T-helper 22 cell (primary cell): Measurements from ENCODE around the gene TNFRSF8.

Experiments used
- DNase-seq: peaks from one replicate; pipeline ENCODE4 v3.0.0-alpha.2; 2020; ENCODE audit warnings: low read depth

Gene TNFRSF8

DNA sequence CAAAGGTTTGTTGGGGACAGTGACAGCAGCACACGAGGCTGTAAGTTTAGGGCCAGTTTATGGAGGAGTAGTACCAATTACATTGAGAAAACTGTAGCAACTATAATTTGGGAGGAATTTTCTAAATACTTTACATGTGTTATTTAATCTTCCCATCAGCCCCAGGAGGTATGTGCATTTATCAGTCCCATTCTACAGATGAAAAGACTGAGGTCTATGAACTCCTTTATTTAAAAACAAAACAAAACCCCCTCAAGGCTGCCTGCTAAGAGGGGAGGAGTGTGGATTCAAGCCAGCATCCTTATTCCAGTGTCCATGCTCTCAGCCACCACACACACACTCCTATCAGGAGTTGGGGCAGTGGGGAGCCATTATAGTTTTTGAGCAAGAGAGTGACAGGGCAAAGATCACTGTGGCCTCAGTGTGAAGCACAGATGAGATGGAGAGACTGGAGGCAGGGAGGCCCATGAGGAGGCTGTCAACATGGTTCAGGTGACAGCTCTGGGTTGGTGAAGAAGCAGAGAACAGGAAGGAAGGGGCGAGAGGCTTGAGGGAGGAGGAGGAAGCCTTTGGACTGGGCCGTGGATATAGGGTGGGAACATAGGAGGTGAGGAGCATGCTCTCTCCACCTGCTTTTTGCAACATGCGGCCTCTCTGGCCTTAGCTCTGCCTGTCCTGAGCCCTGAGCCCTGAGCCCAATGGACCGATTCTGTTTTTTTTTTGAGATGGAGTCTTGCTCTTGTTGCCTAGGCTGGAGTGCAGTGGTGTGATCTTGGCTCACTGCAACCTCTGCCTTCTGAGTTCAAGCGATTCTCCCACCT, 113.4 kb downstream of the TNFRSF8 start:
- no peak for DNase-seq

DNA sequence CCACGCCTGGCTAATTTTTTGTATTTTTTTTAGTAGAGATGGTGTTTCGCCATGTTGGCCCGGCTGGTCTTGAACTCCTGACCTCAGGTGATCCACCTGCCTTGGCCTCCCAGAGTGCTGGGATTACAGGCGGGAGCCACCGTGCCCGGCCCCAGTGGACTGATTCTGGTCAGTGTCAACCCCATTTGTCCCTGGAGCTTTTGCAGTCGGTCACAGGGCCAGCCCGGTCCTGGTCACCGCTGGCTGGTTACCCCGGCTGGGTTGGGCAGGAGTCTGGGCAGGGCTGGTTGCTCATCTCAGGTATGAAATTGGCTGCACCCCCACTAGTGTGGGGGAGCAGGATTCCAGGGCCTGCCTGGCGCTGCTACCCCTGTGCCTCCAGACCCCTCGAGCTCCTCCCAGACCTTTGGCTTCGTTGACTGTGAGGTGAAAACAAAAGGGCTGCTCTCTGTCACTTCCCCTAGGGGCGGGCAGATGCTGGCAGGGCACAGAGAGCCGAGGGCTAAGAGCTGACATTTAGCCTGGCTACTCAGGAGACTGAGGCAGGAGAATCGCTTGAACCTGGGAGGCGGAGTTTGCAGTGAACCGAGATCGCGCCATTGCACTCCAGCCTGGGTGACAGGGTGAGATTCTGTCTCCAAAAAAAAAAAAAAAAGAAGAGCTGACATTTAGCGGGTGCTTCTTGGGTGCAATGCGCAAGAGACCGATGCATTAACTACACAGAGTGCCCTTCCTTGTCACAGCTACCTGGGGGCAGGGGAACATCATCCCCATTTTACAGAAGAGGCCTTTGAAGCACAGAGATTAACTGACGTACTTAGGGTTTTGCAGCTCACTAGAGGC, 114.3 kb downstream of the TNFRSF8 start:
- peak; percentile 28 for DNase-seq

DNA sequence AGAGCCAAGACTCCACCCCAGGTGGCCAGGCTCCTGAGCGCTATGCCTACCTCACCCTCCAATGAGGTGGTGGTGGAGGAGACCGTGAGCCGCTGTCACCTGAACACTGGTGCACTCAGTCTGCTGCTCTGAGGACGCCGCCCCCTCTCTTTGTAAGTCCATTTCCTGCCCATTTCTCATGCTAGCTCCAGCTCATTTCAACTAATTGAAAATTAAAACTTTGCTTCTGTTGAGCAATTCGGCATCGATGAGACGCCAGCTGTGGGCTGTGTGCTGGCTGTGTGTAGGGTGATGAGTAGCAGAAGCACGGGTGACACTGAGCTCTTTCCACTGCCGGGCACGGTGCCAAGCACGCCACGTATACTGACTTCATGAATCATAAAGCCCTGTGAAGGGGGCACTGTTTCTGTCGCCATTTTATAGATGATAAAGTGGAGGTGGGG, 114.9 kb downstream of the TNFRSF8 start:
- peak; percentile 91 for DNase-seq

DNA sequence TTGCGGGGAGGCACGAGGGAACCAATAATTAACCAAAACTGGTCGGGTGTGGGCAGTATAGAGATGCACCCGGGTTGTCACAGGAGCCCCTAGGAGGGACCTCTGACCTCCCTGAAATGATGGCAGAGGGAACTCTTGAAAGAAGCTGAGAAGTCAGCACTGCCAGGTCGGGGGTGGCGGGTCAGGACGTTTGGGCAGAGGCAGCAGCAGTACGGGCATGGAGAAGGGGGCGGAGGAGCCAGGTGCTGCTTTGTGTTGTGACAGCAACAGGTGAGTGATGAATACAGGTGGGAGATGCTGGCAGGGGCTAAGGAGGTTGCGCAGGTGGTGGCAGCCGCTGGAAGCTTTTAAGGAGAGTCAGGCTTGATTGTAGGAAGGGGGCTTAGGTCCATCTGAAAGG, 115.4 kb downstream of the TNFRSF8 start:
- DNase-seq: no peak

DNA sequence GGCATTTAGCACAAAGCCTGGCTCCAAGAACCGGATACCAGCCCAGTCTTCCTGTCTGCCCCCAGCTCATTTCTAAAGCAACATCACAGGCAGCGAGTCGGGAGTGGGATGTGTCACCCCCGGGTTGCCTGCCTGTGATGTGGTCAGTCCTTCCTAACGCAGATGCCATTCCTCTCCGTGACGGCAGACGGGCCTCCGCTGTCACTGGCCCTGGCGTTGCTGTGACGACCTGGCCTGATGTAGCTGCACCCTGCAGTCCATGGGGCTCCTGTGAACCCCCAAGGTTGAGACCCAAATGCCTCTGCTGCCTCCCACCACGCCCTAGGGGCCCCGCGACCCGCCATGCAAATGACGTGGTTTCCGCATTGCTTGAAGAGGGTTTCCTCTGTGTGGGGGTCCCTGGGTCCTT, 116.0 kb downstream of the TNFRSF8 start:
- peak; percentile 95 for DNase-seq

DNA sequence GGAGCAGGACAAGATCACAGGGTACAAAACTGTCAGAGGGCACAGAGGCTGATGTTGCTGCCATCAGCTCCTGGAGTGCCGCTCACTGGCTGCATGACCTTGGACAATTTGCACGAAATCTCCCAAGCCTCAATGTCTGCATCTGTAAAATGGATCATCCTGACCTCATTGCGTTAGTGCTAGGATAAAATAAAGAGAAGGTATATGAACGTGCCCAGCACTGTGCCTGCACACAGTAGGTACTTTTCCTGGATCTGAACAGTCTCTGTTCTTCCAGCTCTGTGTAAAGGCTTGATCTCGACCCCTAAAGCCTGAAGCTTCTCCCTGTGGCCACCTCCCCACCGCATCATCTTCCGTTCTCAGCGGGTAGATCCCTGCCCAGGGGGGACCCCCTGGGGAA, 116.6 kb downstream of the TNFRSF8 start:
- no peak for DNase-seq

DNA sequence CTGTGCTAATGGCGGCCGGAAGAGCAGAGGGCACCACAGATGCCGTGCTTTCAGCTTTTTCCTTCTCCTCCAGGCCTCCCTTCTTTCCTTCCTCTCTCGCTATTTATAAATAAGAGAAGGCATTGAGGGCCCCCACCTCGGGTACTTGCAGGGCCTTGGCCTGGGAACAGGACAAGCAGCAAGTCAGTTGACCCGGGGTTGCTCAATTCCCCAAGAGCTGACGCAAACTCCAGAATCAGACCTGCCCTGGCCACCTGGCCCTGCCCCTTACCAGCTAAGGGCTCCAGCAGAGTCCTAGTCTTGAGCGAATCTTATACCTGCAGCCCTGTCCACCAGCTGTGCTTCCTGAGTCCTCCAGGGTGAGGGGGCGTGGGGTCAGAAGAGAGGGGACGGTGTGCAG, 117.2 kb downstream of the TNFRSF8 start:
- no peak for DNase-seq

DNA sequence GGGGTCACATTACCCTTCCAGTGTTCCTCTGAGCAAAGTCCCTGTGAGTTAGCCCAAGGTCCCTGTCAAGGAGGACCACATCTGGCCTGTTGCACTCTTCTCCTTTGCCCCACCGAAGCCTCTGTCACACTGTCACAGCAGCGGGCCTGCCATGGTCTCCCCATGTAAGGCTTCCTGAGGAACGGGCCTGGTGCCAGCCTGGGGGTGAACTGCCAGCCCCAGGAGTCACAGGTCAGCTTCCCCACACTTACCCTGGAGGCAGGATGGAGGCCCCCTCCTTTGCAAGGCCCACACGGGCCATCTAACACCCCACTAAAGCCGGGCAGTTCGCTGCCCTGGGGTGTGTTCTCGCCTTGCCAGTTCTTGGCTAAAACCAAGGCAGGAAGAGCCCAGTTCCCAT, 117.8 kb downstream of the TNFRSF8 start:
- DNase-seq: no peak

DNA sequence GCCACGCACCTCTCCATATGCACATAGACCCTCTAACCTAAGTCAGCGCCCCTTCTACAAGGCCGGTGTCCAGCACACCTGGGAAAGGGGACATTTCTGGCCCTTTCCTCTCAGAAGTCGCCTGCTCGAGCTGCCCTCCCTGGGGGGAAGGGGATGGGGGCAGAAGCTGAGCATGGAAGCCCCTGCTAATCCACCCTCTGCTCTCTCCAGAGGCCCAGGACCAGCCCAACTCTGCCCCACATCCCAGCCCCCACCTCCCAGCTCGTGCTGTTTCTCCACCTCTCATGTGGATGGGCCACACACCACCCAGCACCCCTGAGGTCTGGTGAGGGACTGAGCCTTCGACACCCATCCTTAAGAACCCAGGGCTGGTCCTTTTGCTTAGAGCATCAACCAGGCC, 118.5 kb downstream of the TNFRSF8 start:
- DNase-seq: no peak

DNA sequence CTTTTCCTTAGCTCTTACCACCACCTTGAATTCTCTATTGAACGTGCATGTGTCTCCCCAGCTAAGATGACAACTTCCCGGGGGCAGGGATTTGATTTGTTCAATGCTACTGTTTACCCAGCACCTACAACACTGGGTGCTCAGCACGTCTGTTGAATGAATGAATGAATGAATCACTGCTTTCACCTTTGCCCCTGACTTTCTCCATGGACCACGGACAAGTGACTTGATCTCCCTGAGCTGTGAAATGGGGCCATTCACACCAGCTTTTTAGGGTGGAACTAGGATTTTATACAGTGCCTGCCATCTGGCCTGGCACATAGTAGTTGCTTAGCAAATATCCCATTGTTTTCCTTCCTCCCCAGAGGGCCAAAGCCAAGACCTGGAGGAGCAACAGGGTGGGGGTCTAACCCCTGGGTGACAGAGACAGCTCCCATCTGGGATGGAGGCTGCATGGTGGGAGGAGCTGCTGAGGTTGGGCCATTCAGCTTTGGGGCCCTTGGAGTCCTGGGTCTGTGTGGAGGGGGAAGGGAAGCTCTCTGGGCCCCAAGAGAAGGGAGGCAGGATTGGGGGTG, 119.4 kb downstream of the TNFRSF8 start:
- no peak for DNase-seq

DNA sequence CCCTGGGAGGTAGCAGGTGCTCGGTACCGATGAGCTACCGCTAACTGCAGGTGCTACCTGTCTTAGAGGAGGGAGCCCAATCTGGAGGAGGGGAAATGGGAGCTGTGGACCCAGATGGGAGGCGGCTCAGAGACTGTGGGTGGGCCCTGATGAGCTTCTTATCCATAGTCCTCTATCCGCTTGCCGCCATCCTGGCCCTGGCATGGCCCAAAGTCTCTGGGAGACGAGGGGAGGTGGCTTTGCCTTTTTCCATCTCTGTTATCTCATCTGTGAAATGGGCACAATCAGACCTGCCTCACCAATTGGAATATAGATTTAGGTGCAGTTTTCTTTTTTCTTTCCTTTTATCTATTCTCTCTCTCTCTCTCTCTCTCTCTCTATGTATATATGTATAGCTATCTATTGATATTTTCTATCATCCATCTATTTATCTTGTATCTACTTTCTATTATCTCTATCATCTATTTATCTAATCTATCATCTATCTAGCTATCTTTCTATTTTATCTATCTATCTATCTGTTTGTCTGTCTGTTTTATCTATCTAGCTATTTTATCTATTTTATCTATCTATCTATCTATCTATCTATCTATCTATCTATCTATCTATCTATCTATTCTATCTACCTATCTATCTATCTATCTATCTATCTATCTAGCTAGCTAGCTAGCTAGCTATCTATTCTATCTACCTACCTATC, 120.1 kb downstream of the TNFRSF8 start:
- no peak for DNase-seq

DNA sequence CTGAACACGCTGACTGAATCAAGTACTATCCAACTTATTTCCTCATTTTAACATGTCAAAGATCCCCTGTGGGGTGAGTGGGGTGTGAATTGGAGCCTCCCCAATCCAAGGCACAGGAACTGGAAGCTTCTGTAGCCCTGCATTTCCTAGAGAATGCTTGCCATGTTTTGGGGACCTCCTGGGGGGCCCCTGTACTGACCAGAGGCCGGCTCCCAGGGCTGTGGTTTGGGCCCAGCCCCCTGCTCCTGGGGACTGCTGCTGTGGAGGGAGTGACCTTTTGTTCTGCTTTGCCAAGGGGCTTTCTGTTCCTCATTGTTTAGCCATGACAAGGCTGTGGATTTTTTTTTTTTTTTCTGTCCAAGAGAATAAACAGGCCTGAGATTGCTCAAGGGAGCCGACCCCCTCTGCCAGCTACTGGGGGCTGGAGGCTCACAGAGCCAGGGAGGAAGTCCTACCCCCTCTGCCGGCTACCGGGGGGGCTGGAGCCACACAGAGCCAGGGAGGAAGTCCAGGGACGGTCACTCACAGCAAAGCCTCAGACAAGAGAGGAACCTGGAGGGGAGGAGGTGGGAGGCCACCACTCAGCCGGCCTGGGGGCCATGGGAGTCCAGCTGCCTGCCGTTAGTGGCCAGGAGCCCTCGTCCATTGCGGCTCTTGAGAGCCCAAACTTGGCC, 121.0 kb downstream of the TNFRSF8 start:
- no peak for DNase-seq

DNA sequence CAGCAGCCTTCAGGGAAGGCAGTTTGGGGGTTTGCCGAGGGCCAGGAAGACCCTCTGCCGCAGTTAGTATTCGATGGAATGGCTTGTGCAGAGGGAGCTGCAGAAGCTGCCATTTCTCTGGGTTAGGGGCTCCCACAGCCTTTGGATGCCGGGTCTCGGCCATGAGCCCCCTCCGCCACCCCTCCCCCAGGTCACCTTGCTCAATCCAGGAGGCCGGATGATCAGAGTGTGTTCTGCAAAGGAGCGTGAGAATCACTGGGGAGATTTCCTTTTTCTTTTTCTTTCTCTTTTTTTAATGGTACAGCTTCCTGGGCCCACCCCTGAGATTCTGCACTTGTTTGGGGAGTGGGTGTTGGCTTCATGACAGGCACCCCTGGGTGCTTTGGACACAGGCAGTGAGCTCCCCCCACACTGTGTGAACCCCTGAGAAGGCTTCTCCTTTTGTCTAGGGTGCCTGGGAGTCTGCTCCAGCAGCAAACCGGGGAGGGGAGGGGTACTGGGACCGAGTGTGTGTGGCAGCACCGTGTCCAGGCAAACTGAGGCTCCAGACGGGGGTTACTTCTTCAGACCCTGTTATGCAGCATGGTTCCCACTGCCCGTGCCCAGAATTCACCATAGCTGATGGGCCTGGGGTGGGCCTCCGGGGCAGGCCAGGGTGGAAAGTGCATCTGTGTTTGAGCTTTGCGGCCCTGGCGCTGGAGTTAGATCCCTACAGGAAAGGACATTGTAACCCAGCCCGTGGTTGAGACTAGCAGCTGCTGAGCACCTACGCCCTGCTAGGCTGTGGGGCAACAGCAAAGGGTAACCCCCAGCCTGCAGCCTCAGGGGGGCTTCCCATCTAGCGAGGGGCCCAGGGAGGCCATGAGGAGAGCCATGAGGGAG, 122.2 kb downstream of the TNFRSF8 start:
- DNase-seq: no peak

DNA sequence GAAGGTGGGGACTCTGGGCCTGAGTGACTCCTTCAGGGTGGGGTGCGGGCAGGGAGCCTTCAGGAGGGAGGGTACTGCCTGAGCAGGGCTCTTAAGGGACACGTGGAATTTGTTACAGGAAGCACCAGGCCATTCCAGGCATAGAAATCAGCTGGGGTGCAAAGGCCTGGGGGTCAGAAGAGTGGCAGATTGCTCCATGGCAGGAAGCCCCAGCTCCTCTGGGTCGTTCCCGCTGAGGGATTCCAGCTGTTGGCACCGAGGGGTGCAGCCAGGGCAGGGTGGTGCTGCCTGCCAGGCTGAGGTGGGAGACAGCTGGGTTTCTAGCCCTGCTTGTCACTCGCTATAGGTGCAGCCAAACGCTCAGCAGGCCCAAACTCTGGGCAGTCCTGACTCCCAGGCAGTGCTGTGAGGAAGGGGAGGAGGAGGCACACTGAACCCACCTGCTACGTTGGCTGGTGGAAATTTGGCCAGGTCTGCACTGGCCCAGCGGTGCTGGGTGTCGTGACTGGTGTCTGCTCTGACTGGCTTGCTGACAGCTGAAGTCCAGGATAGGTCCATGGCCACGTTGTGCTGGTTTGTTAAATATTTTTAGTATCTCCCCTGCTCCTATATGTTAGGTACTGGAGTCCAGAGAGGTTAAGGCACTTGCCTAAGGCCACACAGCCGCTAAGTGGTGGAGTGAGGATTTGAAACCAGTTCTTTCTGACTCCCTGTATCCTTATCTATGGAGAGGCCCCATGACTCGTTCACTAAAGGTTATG, 123.0 kb downstream of the TNFRSF8 start:
- no peak for DNase-seq

DNA sequence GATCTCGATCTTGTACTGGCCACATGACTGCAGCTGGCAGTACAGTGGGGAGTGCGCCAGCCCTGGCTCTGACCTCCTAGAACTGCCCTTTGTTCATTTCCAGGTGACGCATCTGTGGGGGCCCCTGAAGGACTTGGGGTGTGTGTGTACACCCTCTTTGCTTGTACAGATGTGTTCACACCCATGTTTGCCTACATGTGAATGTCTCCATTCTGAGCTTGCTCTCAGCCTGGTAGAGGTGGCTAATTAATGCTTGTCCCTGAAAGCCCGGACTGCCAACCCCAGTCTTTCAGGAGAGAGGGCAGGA, 123.5 kb downstream of the TNFRSF8 start:
- DNase-seq: no peak

DNA sequence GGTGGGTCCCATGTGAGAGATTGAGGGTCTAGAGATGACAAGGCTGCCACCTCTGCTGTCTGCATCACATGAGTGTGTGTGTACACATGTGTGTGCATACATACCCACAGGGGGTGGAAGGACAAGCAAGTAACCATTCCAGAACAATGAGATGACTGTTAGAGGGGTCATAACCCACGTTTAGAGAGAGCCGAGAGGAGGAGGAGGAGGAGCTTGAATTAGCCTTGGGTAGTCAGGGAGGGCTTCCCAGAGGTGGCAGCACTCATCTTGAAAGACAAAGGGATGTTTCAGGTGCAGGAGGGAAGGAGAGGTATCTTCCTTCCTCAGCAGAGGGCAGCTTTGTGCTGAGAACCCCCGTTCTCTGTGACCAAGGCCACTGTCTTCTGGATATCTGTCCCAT, 125.0 kb downstream of the TNFRSF8 start:
- no peak for DNase-seq

DNA sequence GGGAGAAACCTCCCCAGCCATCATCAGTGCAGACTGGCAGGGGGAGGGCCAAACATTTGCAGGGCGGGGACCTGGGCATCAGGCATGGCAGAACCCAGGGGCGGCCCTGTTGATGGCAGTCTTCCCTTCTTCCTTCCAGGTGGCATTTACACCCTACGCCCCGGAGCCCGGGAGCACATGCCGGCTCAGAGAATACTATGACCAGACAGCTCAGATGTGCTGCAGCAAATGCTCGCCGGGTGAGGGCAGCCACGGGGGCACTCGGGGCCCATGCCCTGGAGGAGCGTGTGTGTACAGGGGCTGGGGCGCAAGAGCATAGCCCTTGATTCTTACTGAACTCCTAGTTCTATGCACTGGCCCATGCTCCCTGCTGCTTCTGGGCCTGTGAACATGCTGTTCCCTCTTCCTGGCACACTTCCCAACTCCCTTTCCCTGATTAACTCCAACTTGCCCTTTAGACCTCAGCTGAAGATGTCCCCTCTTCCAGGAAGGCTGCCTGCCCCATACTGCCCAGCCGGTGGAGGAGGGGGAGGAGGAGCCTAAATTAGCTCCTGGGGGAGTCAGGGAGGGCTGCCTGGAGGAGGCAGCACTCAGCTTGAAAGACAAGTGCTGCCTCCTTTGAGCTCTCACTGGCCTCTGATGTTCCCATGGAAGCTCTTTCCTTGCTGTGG, 125.7 kb downstream of the TNFRSF8 start:
- no peak for DNase-seq

DNA sequence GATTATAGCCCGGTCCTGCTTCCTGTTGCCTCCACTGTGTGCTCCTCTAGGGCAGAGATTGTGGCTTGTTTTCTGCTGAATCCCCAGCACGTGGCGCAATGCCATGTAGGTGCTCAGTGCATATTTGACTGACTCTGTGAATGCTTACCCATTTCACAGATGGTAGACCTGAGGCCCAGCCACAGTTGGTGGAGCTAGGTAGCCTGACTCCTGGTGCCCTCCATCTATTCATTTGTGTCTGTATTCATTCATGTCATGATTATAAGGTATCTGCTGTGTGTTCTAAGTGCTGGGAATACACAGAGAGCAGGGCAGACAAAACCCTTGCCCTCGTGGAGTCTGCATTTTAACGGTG, 126.2 kb downstream of the TNFRSF8 start:
- no peak for DNase-seq

DNA sequence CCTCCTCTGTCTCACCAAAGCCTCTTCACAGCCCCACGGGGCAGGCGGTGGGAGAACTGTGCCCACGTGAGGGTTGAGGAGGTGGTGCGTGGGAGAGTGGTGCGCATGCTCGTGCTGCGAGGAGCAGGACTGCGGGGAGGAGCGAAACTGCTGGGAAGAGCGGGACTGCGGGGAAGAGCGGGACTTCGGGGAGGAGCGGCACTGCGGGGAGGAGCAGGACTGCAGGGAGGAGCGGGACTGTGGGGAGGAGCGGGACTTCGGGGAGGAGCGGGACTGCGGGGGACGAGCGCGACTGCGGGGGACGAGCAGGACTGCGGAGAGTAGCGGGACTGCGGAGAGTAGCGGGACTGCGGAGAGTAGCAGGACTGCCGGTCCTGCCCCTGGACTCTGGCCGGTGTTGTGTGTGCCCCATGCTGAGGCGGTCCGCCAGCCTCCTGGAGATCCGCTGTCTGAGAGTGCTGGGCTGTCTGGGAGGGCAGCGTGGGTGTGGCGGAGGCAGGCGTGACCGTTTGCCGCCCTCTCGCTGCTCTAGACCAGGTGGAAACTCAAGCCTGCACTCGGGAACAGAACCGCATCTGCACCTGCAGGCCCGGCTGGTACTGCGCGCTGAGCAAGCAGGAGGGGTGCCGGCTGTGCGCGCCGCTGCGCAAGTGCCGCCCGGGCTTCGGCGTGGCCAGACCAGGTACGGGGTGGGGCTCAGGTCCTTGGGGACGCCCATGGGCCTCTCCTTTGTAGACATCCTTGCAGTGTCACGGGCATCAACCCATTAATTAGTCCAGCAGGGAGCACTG, 128.3 kb downstream of the TNFRSF8 start:
- no peak for DNase-seq
